Endothelial cell of umbilical vein (primary cell): ENCODE data around the gene ZNF587B. TPM values are rescaled to one million over a fixed set of nuclear protein-coding genes. Genes with fewer than 3 reads are reported as not detected.
"Not testable (repeated sequence)": the region's sequence is repeated elsewhere in the genome, so short reads cannot be mapped to it uniquely, and the experiment has no call there.

Experiments
- BruUV-seq: library from RNA; stranded (reverse); fragments of 400-500 nt; replicated peaks from 2 replicates; lab custom pipeline; 2021; lab: Mats Ljungman, UMichigan
- CTCF ChIA-PET: fragments of 300-600, 350-600 bp; sonication (Branson Sonifier 250); formaldehyde crosslinking; loops from one replicate; lab custom pipeline; 2021; ENCODE audit warnings: antibody characterized with exemption, inconsistent platforms; lab: Charles Lee
- POLR2A ChIA-PET: fragments of 300-600, 350-600 bp; sonication (Branson Sonifier 250); formaldehyde crosslinking; loops from one replicate; lab custom pipeline; 2021; ENCODE audit warnings: antibody characterized with exemption, inconsistent platforms; lab: Charles Lee
- DNase-seq: peaks from one replicate; pipeline ENCODE4 v3.0.0-alpha.2; 2011; ENCODE audit warnings: low read depth, low spot score
- FAIRE-seq: peaks from 2 replicates; lab custom pipeline; 2011; peaks lifted over from hg19 to GRCh38; lab: Jason Lieb, UNC
- H2AFZ ChIP-seq: 2 replicates; pipeline ENCODE4 v1.6.0; 2012; ENCODE audit warnings: low read depth, low read length, control low read depth, inconsistent platforms
- H3K27ac ChIP-seq: 2 replicates; pipeline ENCODE4 v1.5.1; 2011; ENCODE audit warnings: low read depth, mild to moderate bottlenecking, control low read depth, low read length, moderate library complexity; ENCODE audit not compliant: insufficient read depth
- H3K27me3 ChIP-seq, 2 experiments: 2 replicates each; pipeline versions ENCODE4 v1.6.0 to v1.6.1; 2011; ENCODE audit warnings: low read length in 2 of 2, mixed read lengths in 1 of 2; ENCODE audit not compliant: control insufficient read depth in 2 of 2, insufficient read depth in 2 of 2
- H3K36me3 ChIP-seq, 2 experiments: 2 replicates in 1 of 2; 3 replicates in 1 of 2; pipeline ENCODE4 v1.5.1; 2011; ENCODE audit warnings: low read length in 2 of 2, mild to moderate bottlenecking in 1 of 2, moderate library complexity in 1 of 2; ENCODE audit not compliant: control insufficient read depth in 2 of 2, insufficient read depth in 2 of 2; ENCODE audit errors: extremely low read depth in 1 of 2
- H3K4me1 ChIP-seq: 3 replicates; pipeline ENCODE4 v1.5.1; 2011; ENCODE audit warnings: mild to moderate bottlenecking, low read length; ENCODE audit not compliant: control insufficient read depth, insufficient read depth; ENCODE audit errors: extremely low read depth
- H3K4me2 ChIP-seq: 2 replicates; pipeline ENCODE4 v1.6.1; 2011; ENCODE audit warnings: low read length, control low read depth, mixed read lengths; ENCODE audit not compliant: insufficient read depth
- H3K4me3 ChIP-seq, 3 experiments: fragments of 200-600 bp in 1 of 3; sonication (generic), shearing (Covaris generic) in 1 of 3; replicated peaks in 1 of 3; 2 replicates each; pipeline ENCODE4 v1.5.1; 2011 to 2016; ENCODE audit warnings: control low read depth in 3 of 3, low read length in 3 of 3, mild to moderate bottlenecking in 2 of 3, inconsistent platforms in 1 of 3, low read depth in 1 of 3, moderate library complexity in 1 of 3; ENCODE audit not compliant: insufficient read depth in 1 of 3
- H3K79me2 ChIP-seq: 2 replicates; pipeline ENCODE4 v1.6.0; 2012; ENCODE audit warnings: low read length, inconsistent platforms; ENCODE audit not compliant: control insufficient read depth, insufficient read depth
- H3K9ac ChIP-seq: replicated peaks from 2 replicates; pipeline ENCODE3; 2011; ENCODE audit warnings: low read length, control low read depth; ENCODE audit not compliant: insufficient read depth; ENCODE audit errors: extremely low read depth
- H3K9me1 ChIP-seq: replicated peaks from 3 replicates; pipeline ENCODE4 v1.6.0; 2011; ENCODE audit warnings: mild to moderate bottlenecking, low read length; ENCODE audit not compliant: control insufficient read depth, insufficient read depth; ENCODE audit errors: extremely low read depth
- H3K9me3 ChIP-seq: replicated peaks from 2 replicates; pipeline ENCODE4 v1.5.1; 2012; ENCODE audit warnings: low read length, inconsistent platforms; ENCODE audit not compliant: control insufficient read depth, insufficient read depth
- H4K20me1 ChIP-seq: replicated peaks from 2 replicates; pipeline ENCODE3; 2011; ENCODE audit warnings: mild to moderate bottlenecking, low read length; ENCODE audit not compliant: control insufficient read depth, insufficient read depth; ENCODE audit errors: extremely low read depth
- EZH2 ChIP-seq: IDR thresholded peaks from 2 replicates; pipeline ENCODE4 v1.6.1; 2012; ENCODE audit warnings: borderline replicate concordance, low read depth, mild to moderate bottlenecking, moderate library complexity, low read length, inconsistent platforms; ENCODE audit not compliant: severe bottlenecking
- FOS ChIP-seq: IDR thresholded peaks from 2 replicates; pipeline ENCODE4 v1.6.1; 2011; ENCODE audit warnings: mild to moderate bottlenecking, low read length, moderate library complexity, borderline replicate concordance; ENCODE audit not compliant: insufficient read depth
- GATA2 ChIP-seq: IDR thresholded peaks from 2 replicates; pipeline ENCODE4 v1.7.0; 2011; ENCODE audit warnings: low read depth, mild to moderate bottlenecking, moderate library complexity, mixed read lengths, low read length; ENCODE audit not compliant: insufficient read length, insufficient read depth
- JUN ChIP-seq: IDR thresholded peaks from 2 replicates; pipeline ENCODE4 v1.6.1; 2011; ENCODE audit warnings: borderline replicate concordance, low read depth; ENCODE audit not compliant: insufficient read length, insufficient read depth
- MYC ChIP-seq: IDR thresholded peaks from one replicate; pipeline ENCODE4 v1.6.1; 2011; ENCODE audit warnings: mild to moderate bottlenecking, low read depth, low read length
- dilution Hi-C: fragments of 300-500 bp; cut with MboI; formaldehyde crosslinking; loops from one replicate; pipeline ENCODE4 v1.15.0; 2019; ENCODE audit warnings: low sequenced_read_pairs; ENCODE audit not compliant: extremely low pct_ligation_motif_present
- intact Hi-C: fragments of 100-400 bp; cut with micrococcal nuclease; formaldehyde crosslinking; loops from one replicate; pipeline ENCODE4 v1.10.0; 2022
- polyA plus RNA-seq, 4 experiments: library from polyadenylated mRNA; depleted of rRNA in 3 of 4; stranded (reverse) in 3 of 4; unstranded in 1 of 4; fragments of >200 nt; gene quantifications; 2 replicates each; pipeline versions ENCODE4 v1.2.1 to v1.2.3, GENCODE V29; 2011 to 2012; ENCODE audit warnings: missing spikeins in 1 of 4
- total RNA-seq: library from RNA; stranded (reverse); gene quantifications from 2 replicates; pipeline ENCODE4 v1.2.3, GENCODE V29; 2021
- TF ChIP-seq, protein P1 (sequence below): IDR thresholded peaks from 2 replicates; pipeline ENCODE4 v1.6.1; 2011; ENCODE audit not compliant: insufficient read depth, insufficient read length
- TF ChIP-seq, protein P2 (sequence below), 2 donors: IDR thresholded peaks; 1 replicate in 1 of 2; 2 replicates in 1 of 2; pipeline ENCODE4 v1.5.1; 2011; ENCODE audit warnings: low read length in 2 of 2, mild to moderate bottlenecking in 2 of 2, moderate library complexity in 2 of 2, control low read depth in 1 of 2, inconsistent platforms in 1 of 2, low read depth in 1 of 2; ENCODE audit not compliant: insufficient read depth in 1 of 2; ENCODE audit errors: extremely low read depth in 1 of 2

The ZNF587B gene
- total and polyA plus RNA-seq, 2 donors (not counting 3 experiments of a cell fraction or from before 2014, with no cell fraction given) = 3.2 to 16.3 TPM

DNA sequence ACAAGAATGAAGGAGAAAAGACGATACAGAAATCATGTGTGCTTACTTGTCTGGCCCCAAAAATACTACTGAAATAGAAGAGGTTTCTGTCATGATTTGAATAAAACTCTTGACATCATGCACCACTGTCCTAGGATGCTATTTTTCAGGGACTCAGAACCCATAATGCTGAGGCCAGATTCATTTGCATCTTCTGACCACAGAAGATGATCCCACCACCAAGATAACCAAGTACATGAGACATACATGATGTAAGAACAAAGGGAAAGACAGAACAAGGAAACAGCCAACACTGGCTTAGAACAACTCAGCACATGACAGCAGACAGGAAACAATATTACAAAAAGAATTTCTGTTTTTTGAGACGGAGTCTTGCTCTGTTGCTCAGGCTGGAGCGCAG is 17.9 kb upstream of the ZNF587B start:
- TF ChIP-seq MYC (no peak), FOS (no peak), EZH2 (no peak), JUN (no peak), GATA2 (no peak)
- TF ChIP-seq, protein P1, sequence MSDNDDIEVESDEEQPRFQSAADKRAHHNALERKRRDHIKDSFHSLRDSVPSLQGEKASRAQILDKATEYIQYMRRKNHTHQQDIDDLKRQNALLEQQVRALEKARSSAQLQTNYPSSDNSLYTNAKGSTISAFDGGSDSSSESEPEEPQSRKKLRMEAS = no peak
- TF ChIP-seq, protein P2, sequence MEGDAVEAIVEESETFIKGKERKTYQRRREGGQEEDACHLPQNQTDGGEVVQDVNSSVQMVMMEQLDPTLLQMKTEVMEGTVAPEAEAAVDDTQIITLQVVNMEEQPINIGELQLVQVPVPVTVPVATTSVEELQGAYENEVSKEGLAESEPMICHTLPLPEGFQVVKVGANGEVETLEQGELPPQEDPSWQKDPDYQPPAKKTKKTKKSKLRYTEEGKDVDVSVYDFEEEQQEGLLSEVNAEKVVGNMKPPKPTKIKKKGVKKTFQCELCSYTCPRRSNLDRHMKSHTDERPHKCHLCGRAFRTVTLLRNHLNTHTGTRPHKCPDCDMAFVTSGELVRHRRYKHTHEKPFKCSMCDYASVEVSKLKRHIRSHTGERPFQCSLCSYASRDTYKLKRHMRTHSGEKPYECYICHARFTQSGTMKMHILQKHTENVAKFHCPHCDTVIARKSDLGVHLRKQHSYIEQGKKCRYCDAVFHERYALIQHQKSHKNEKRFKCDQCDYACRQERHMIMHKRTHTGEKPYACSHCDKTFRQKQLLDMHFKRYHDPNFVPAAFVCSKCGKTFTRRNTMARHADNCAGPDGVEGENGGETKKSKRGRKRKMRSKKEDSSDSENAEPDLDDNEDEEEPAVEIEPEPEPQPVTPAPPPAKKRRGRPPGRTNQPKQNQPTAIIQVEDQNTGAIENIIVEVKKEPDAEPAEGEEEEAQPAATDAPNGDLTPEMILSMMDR (IDR thresholded peaks at IDR 0.05; ENCODE audit: extremely low read depth in 1 of 2, insufficient read depth in 1 of 2, low read depth in 1 of 2, low read length in 2 of 2) = no peak
- H2AFZ ChIP-seq = no peak overlapping the region
- ChIA-PET CTCF (no interaction called here), POLR2A (no interaction called here)
- peaks cover 5% of the 10 kb centered on the region for H3K79me2 ChIP-seq
- no TSS peak for BruUV-seq
- no peak overlapping the region for H3K27ac ChIP-seq
- no peak overlapping the region for H3K4me2 ChIP-seq
- H3K9me1 ChIP-seq = no peaks in the 10 kb centered on the region
- H3K9ac ChIP-seq = no peak overlapping the region
- dilution Hi-C loops (no loop called here), intact Hi-C loops (no loop called here)
- no peaks in the 10 kb centered on the region for H3K27me3 ChIP-seq
- DNase-seq (no peak), FAIRE-seq (no peak)
- no peak overlapping the region for H3K4me3 ChIP-seq
- no peaks in the 10 kb centered on the region for H3K9me3 ChIP-seq
- H3K36me3 ChIP-seq = peaks cover 6 to 10% of the 10 kb centered on the region in 2 experiments
- H3K4me1 ChIP-seq = peaks cover 2% of the 10 kb centered on the region
- H4K20me1 ChIP-seq = no peaks in the 10 kb centered on the region

- H3K79me2 ChIP-seq, DNase-seq, H3K9ac ChIP-seq, POLR2A ChIA-PET, dilution Hi-C loops, BruUV-seq, H3K4me1 ChIP-seq, intact Hi-C loops, H3K27me3 ChIP-seq, H3K4me3 ChIP-seq, H3K9me3 ChIP-seq, FAIRE-seq, H3K9me1 ChIP-seq, H3K27ac ChIP-seq, H3K36me3 ChIP-seq, H3K4me2 ChIP-seq, H2AFZ ChIP-seq, H4K20me1 ChIP-seq: not testable (repeated sequence)
- CTCF ChIA-PET = interaction anchor here (0.8 kb wide), 1 partner anchor 13 kb away, joined by 4 read pairs; no protein-coding TSS in a partner anchor
These were observed 16.9 kb upstream of the ZNF587B start for GRCh38 chr19:57812975-57813820.
